Neutrophil (primary cell): ENCODE measurements around the gene SPATA18.

Experiments used
- H3K27ac ChIP-seq: fragments of 200-600 bp; sonication (generic); 2 replicates; pipeline ENCODE4 v1.5.1; 2016; ENCODE audit warnings: mild to moderate bottlenecking, moderate library complexity
- H3K27me3 ChIP-seq: fragments of 200-600 bp; sonication (generic); 2 replicates; pipeline ENCODE4 v1.6.0; 2016; ENCODE audit warnings: mild to moderate bottlenecking
- H3K36me3 ChIP-seq: fragments of 200-600 bp; sonication (generic); 2 replicates; pipeline ENCODE4 v1.5.1; 2017
- H3K4me1 ChIP-seq, 2 experiments: fragments of 200-600 bp in 1 of 2; sonication (generic) in 1 of 2; 1 replicate in 1 of 2; 2 replicates in 1 of 2; pipeline versions ENCODE4 v1.5.1 to v1.6.1; 2013 to 2016; ENCODE audit warnings: low read depth in 1 of 2, low read length in 1 of 2, mild to moderate bottlenecking in 1 of 2, moderate library complexity in 1 of 2; ENCODE audit not compliant: control insufficient read depth in 1 of 2, insufficient read depth in 1 of 2
- H3K4me3 ChIP-seq, 2 experiments: fragments of 200-600 bp in 1 of 2; sonication (generic) in 1 of 2; 1 replicate in 1 of 2; 2 replicates in 1 of 2; pipeline ENCODE4 v1.5.1; 2013 to 2016; ENCODE audit warnings: low read depth in 1 of 2, low read length in 1 of 2, mild to moderate bottlenecking in 1 of 2, moderate library complexity in 1 of 2
- H3K9me3 ChIP-seq: fragments of 200-600 bp; sonication (generic); 2 replicates; pipeline ENCODE4 v1.5.1; 2016
- TF ChIP-seq, protein P1 (sequence below): fragments of 200-600 bp; sonication (generic); IDR thresholded peaks from 2 replicates; pipeline ENCODE4 v1.5.1; 2016; ENCODE audit warnings: antibody characterized with exemption

The SPATA18 gene

DNA sequence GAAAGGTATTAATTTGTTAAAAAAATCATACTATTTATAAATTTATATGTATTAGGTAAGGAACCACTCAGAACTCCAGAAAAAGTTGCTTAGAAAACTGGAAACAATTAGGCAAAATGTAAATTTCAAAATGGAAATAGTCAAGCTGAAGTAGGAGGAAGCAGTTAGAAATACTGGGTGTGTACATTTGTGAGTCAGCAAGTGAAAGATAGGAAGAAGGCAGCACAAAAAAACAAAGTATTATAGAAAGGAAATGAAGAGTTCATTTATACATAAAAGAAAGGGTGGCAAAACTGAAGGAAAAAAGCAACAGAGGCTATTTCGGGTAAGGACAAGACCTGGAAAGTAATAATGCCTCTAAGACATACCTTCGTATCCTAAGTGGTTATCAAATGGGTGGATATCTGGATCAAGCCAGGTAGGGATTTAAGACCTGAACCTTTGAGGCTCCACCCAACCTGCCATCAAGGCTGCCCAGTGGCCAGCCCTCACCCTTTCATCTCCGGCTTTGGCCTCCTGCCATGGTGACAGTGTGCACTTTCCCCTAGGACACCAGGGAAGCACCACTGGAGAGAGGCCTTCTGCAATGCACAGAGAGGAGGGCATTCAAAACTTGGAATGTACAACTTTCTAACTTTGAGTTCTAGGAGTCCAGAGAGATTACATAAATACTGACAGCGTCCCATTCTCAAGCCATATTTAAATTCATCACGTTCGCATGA lies 31.0 kb upstream of the SPATA18 start, which contains the start of gene LRRC66:
Gene LRRC66 (minus strand): TSS at position 428 of the 722 bp plus-strand sequence. CDS start 2,750 bp downstream, outside the sequence.
- Histone ChIP-seq H3K27ac (no peak within 1 kb of the TSS), H3K27me3 (no peaks in the 10 kb centered on the region), H3K9me3 (no peaks in the 10 kb centered on the region), H3K4me1 (no peaks in the 10 kb centered on the region), H3K4me3 (no peak within 1 kb of the TSS), H3K36me3 (no peaks in the 10 kb centered on the region)
- TF ChIP-seq, protein P1, sequence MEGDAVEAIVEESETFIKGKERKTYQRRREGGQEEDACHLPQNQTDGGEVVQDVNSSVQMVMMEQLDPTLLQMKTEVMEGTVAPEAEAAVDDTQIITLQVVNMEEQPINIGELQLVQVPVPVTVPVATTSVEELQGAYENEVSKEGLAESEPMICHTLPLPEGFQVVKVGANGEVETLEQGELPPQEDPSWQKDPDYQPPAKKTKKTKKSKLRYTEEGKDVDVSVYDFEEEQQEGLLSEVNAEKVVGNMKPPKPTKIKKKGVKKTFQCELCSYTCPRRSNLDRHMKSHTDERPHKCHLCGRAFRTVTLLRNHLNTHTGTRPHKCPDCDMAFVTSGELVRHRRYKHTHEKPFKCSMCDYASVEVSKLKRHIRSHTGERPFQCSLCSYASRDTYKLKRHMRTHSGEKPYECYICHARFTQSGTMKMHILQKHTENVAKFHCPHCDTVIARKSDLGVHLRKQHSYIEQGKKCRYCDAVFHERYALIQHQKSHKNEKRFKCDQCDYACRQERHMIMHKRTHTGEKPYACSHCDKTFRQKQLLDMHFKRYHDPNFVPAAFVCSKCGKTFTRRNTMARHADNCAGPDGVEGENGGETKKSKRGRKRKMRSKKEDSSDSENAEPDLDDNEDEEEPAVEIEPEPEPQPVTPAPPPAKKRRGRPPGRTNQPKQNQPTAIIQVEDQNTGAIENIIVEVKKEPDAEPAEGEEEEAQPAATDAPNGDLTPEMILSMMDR, result no peak

DNA sequence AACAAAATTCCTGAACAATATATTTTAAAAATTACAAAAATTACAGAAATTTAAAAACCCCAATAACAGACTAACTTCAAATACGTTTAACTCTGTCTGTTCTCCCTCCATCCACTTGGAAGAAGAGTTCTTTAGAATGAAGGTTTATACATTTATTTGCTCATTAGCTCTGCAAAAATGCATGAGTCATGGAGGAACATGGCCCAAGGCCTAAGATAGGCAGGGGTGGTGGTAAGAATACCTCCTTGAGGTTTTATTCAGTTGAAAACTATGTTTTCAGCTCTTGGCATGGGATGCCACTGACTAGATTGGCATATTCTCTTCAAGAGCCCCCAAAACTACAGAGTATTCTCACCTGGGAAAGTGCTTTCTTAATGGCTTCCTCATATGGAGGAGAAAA lies 22.1 kb upstream of the SPATA18 start:
- TF ChIP-seq, protein P1, result no peak
- no peaks in the 10 kb centered on the region for H3K4me1 ChIP-seq
- no peak overlapping the region for H3K4me3 ChIP-seq
- H3K27ac ChIP-seq, result no peak overlapping the region
- no peaks in the 10 kb centered on the region for H3K36me3 ChIP-seq
- peaks cover 6% of the 10 kb centered on the region for H3K27me3 ChIP-seq
- H3K9me3 ChIP-seq, result no peaks in the 10 kb centered on the region

DNA sequence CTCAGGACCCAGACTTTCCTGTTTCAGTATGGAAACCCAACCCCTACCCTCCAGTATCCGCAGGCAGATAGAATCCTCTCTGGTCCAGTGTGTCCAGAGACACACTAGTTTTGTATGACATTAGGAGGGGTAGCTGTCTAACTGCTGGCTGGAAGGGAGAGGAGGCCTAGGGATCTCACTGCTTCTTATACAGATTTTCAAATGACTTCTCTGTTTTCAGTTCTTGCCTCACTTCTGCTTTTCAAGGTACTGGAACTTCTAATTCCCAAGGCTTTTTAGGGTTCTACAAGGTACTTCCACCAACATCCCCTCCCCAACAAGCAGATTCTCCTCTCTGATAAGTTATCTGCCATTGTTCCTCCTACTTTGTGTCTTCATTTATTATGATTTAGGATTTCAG lies 19.1 kb upstream of the SPATA18 start:
- H3K4me3 ChIP-seq, result no peak overlapping the region
- no peaks in the 10 kb centered on the region for H3K9me3 ChIP-seq
- H3K27me3 ChIP-seq, result peaks cover 33% of the 10 kb centered on the region
- H3K27ac ChIP-seq, result no peak overlapping the region
- TF ChIP-seq, protein P1, result no peak
- no peaks in the 10 kb centered on the region for H3K4me1 ChIP-seq
- H3K36me3 ChIP-seq, result no peaks in the 10 kb centered on the region

DNA sequence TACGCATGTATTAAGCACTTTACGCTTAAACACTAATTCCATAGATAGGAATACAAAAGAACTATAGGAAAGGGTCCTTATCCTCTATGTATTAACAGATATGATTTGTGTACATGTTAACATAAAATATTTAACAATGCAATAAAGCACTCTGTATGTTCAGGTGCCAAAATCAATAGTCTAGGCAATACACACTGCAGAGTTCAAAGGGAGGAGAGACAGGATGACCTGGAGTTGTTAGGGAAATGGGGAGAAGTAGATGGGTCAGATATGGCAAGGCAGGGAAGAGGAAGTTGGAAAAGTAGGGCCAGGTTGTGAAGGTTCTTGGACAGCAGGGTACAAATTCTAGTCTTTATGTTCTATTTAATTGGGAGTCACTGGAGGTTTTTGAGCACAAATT lies 15.9 kb upstream of the SPATA18 start:
- Histone ChIP-seq H3K27ac (no peak overlapping the region), H3K9me3 (no peaks in the 10 kb centered on the region), H3K4me3 (no peak overlapping the region), H3K4me1 (no peaks in the 10 kb centered on the region), H3K36me3 (no peaks in the 10 kb centered on the region), H3K27me3 (peaks cover 65% of the 10 kb centered on the region)
- TF ChIP-seq, protein P1, result no peak

DNA sequence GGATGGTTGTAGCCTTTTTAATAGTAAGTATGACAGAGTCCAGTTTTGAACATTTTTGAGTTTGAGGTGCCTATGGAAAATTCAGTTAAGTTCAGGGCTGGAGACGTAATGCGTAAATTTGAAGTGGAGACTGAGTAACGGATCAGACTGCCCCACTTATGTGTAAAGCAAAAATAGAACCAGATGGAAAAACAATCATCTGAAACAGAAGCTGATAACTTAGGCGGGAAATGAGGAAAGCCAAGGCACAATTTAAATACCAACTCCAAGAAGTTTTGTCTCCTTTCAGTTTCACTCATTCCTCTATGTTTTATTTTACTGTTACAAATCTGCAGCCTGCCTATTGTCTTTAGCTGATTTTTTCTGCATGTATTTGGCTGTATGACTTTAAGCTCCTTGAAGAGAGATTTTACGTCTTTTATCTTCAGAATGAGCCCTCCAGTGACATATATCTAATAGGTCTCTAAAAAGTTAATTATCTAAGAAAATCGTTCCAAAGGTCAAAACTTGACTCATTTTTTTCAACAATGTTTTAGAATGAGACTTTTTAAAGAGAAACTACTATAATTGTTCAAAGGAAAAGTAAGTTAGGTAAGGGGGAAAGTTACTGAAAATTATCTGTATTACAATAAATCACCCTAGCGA lies 14.1 kb upstream of the SPATA18 start:
- H3K27me3 ChIP-seq, result peaks cover 83% of the 10 kb centered on the region
- TF ChIP-seq, protein P1, result no peak
- no peaks in the 10 kb centered on the region for H3K9me3 ChIP-seq
- H3K4me1 ChIP-seq, result no peaks in the 10 kb centered on the region
- no peak overlapping the region for H3K27ac ChIP-seq
- H3K4me3 ChIP-seq, result no peak overlapping the region
- H3K36me3 ChIP-seq, result no peaks in the 10 kb centered on the region
